Measurements from ENCODE around the gene GABBR2. TPM values are rescaled to one million over a fixed set of nuclear protein-coding genes. Genes with fewer than 3 reads are reported as not detected.

Gene GABBR2
- total RNA-seq, 1 experiment from 2014 or later, result 1.5 TPM

DNA sequence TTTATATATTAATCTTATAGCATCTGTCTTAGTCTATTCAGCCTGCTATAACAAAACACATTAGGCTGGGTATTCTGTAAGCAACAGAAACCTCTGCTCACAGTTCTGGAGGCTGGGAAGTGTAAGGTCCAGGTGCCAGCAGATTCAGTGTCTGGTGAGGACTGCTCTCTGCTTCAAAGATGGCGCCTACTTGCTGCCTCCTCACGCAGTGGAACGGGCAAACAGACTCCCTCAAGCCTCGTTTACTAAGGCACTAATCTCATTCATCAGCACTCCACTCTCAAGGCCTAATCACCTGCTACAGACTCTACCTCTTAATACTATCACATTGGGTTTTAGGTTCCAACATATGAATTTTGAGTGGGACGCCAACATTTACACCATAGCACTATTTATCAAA, 448.1 kb downstream of the GABBR2 start:
- DNase-seq (ENCODE audit: low read depth), result no peak

- no peak for DNase-seq (ENCODE audit: low read depth)
Observed at GRCh38 chr9:98259791-98260190, 448.9 kb downstream of the GABBR2 start.

GRCh38 chr9:98256756-98257155, 452.0 kb downstream of the GABBR2 start:
- DNase-seq (ENCODE audit: low read depth), result no peak

- peak; percentile 98 for DNase-seq (ENCODE audit: low read depth)
Observed at GRCh38 chr9:98255578-98256296, 453.0 kb downstream of the GABBR2 start, which contains the start of gene TBC1D2. Gene TBC1D2 (minus strand): TSS chr9:98255649. CDS start chr9:98255541, 108 bp downstream.

GRCh38 chr9:98255061-98255577, 453.6 kb downstream of the GABBR2 start:
- peak; percentile 66 for DNase-seq (ENCODE audit: low read depth)

DNA sequence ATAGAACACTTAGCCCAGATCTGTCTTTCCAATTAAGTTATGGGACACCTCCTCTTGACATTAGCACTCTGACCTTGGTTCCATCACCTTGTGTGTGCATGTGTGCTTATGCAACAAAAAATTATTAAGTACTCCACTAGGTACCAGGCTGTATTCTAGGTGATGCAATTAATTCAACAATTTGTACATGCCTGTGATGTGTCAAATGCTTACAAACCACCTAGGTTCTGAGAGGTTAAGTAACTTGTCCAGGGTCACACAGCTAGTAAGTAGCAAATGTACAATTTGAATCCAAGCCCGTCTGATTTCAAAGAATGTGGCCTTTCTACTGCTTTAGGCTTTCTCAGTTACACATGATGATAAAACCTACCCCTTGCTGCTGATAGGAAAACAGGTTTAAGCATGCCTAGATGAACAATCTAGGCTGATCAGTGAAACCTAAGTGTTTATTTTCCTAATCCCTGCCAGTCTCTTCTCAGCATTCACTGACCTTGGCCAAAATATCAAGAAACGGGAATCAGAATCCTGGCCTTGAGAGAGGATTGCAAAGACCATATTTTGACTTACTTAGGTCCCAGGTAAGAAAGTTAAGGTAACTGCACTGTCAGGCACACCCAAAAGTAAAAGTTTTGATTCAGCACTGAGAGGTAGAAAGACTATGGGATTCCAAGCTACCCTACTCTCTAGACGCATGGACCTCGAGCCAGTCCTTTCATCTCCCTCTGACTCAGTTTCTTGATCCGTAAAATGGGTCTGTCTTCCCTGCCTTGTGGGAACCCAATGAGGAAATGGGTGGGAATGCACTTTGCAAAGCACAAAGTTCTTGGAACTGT, 454.3 kb downstream of the GABBR2 start:
- DNase-seq (ENCODE audit: low read depth), result no peak

- no peak for DNase-seq (ENCODE audit: low read depth)
Observed at GRCh38 chr9:98253565-98253964, 455.2 kb downstream of the GABBR2 start.

DNA sequence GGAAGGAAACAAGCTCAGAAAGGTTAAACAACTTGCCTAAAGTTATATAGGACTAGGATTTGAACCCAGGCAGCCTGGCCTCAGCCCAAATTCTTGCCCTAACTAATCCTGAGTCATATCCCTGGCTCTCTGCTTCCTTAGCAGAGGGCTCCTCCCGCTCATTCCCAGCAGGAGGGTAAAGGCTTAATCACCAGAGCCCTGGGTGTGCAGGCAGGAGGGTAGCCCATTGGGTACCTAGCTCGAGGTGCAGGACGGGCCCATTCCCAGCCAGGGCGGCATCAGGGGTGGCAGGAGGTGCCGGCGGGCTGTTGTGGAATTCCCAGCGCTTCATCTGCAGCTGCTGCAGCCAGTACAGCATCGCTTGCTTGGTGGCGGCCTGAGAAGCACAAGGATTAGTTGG, 457.2 kb downstream of the GABBR2 start:
- peak; percentile 97 for DNase-seq (ENCODE audit: low read depth)

- no peak for DNase-seq (ENCODE audit: low read depth)
Observed at GRCh38 chr9:98249771-98250170, 459.0 kb downstream of the GABBR2 start.

DNA sequence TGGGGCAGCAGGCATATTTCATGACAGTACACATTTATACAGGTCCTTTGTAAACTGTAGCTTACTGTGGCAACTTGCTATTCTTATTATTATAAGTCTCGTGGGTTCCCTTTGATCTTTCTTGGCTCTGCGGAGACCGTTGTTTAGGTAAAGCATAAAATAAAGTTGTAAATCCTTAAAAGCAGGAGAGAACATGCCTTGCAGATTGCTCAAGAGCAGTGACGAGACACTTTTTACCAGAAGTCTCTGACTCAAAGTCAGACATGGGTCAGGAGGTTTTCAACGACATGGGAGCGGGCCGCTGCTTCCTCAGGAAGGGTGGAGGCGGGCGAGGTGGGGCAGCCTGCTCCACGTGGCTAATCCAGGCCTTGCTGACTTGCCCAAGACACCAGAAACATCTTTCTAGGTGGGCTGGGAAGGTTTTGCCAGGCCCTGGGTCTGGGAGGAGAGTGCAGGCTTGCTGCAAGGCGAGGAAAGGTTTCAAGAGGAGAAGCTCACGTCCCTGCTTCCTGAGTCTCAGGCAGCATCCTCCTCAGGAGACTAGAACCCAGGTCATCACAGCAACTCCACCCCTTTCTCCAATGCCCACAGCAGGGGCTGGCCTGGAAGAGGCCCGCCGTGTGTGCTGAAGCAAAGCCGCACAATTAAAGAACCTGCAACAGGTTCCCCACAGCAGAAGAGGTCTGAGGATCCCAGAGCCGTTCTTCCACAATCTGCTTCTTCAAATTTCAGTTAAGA, 459.8 kb downstream of the GABBR2 start:
- peak; percentile 90 for DNase-seq (ENCODE audit: low read depth)

- DNase-seq (ENCODE audit: low read depth), result no peak
Observed at GRCh38 chr9:98247831-98248657, 460.7 kb downstream of the GABBR2 start.

DNA sequence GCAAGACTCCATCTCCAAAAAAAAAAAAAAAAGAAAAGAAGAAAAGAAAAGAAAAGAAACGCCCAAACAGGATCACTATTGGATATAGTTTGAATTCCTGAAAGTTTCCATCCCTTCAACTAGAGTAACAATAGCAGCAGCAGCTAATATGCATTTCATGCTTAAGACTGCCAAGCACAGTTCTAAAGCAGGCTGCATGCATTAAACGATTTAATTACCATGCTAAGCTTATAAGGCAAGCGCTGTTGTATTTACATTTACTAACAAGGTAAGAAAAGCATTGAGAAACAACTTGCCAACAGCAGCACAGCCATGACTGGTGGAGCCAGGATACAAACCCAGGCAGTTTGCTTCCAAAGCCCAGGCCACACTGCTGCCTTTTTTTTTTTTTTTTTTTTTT, 466.3 kb downstream of the GABBR2 start:
- DNase-seq (ENCODE audit: low read depth), result no peak

- no peak for DNase-seq (ENCODE audit: low read depth)
Observed at GRCh38 chr9:98241357-98242300, 467.1 kb downstream of the GABBR2 start.

GRCh38 chr9:98240475-98240874, 468.3 kb downstream of the GABBR2 start:
- DNase-seq (ENCODE audit: low read depth), result no peak

Other genes starting within 250 kb of the GABBR2 start
- 10.3 and 28.6 TPM in 2 replicates for gene ANKS6, start 87.6 kb upstream of the GABBR2 start, total RNA-seq (2014; rRNA removed; shearing (Covaris generic))
- 5.3 TPM in 2 replicates for gene GALNT12, start 98.7 kb upstream of the GABBR2 start, total RNA-seq (2014; rRNA removed; shearing (Covaris generic))
- 0.74 and 0.86 TPM in 2 replicates for gene COL15A1, start 235.0 kb upstream of the GABBR2 start, total RNA-seq (2014; rRNA removed; shearing (Covaris generic))

All from Daoy (cell line).